Measurements from ENCODE around the gene RAPGEF6. TPM values are rescaled to one million over a fixed set of nuclear protein-coding genes. Genes with fewer than 3 reads are reported as not detected.

RAPGEF6 gene
- polyA plus RNA-seq, 3 donors from 2014 or later = 9.7 to 17.5 (median 14.5) TPM

GRCh38 chr5:131659290-131659689 lies 24.3 kb upstream of the RAPGEF6 start:
- Mint-ChIP-seq H3K36me3 (peaks cover 35 to 49% (median 45%) of the 10 kb centered on the region in 3 donors), H3K9me3 (peaks cover 0 to 7% (median 0%) of the 10 kb centered on the region in 6 donors), H3K27me3 (ENCODE audit: low read depth in 3 of 3) (peaks cover 0 to 3% (median 0%) of the 10 kb centered on the region in 3 donors), H3K27ac (peak overlapping the region in 1 of 6 donors; percentile 4), H3K4me1 (peaks cover 3 to 15% of the 10 kb centered on the region in 2 donors), H3K4me3 (no peak overlapping the region)
- DNase-seq = no peak

- Mint-ChIP-seq H3K36me3 (peaks cover 39 to 49% (median 41%) of the 10 kb centered on the region in 3 donors), H3K27ac (peak overlapping the region in 2 of 6 donors; percentile 3 to 31), H3K4me1 (peaks cover 3 to 15% of the 10 kb centered on the region in 2 donors)
Measured at GRCh38 chr5:131654776-131655175, 19.7 kb upstream of the RAPGEF6 start.

GRCh38 chr5:131654309-131654708 lies 19.3 kb upstream of the RAPGEF6 start:
- H3K27me3 Mint-ChIP-seq (ENCODE audit: low read depth in 3 of 3) = no peaks in the 10 kb centered on the region
- DNase-seq = no peak
- no peak overlapping the region for H3K4me3 Mint-ChIP-seq
- H3K4me1 Mint-ChIP-seq = peaks cover 3 to 15% of the 10 kb centered on the region in 2 donors
- peak overlapping the region in 3 of 6 donors; percentile 3 to 53 (median 31) for H3K27ac Mint-ChIP-seq
- peaks cover 34 to 49% (median 40%) of the 10 kb centered on the region in 3 donors for H3K36me3 Mint-ChIP-seq
- H3K9me3 Mint-ChIP-seq = no peaks in the 10 kb centered on the region

More at GRCh38 chr5:131654776-131655175, 19.7 kb upstream of the RAPGEF6 start:
- Mint-ChIP-seq H3K9me3 (no peaks in the 10 kb centered on the region), H3K4me3 (no peak overlapping the region), H3K27me3 (ENCODE audit: low read depth in 3 of 3) (no peaks in the 10 kb centered on the region)
- no peak for DNase-seq

- Mint-ChIP-seq H3K27ac (no peak overlapping the region), H3K4me3 (no peak overlapping the region), H3K4me1 (no peaks in the 10 kb centered on the region), H3K27me3 (ENCODE audit: low read depth in 3 of 3) (peaks cover 0 to 1% (median 0%) of the 10 kb centered on the region in 3 donors), H3K36me3 (peaks cover 30 to 58% (median 44%) of the 10 kb centered on the region in 3 donors), H3K9me3 (no peaks in the 10 kb centered on the region)
- DNase-seq = no peak
Measured at GRCh38 chr5:131649161-131649560, 14.1 kb upstream of the RAPGEF6 start.

GRCh38 chr5:131647048-131647769 lies 12.2 kb upstream of the RAPGEF6 start:
- Mint-ChIP-seq H3K36me3 (peaks cover 25 to 58% (median 41%) of the 10 kb centered on the region in 3 donors), H3K4me1 (no peaks in the 10 kb centered on the region), H3K27me3 (ENCODE audit: low read depth in 3 of 3) (peaks cover 0 to 1% (median 0%) of the 10 kb centered on the region in 3 donors), H3K4me3 (no peak overlapping the region), H3K27ac (peak overlapping the region in 1 of 6 donors; percentile 64), H3K9me3 (no peaks in the 10 kb centered on the region)
- no peak for DNase-seq

GRCh38 chr5:131644822-131645221 lies 9.8 kb upstream of the RAPGEF6 start:
- peaks cover 0 to 1% (median 0%) of the 10 kb centered on the region in 3 donors for H3K27me3 Mint-ChIP-seq (ENCODE audit: low read depth in 3 of 3)
- no peak overlapping the region for H3K4me3 Mint-ChIP-seq
- peaks cover 4 to 8% of the 10 kb centered on the region in 2 donors for H3K4me1 Mint-ChIP-seq
- peak overlapping the region in 1 of 6 donors; percentile 69 for H3K27ac Mint-ChIP-seq
- H3K36me3 Mint-ChIP-seq = peaks cover 16 to 35% (median 21%) of the 10 kb centered on the region in 3 donors
- DNase-seq = no peak
- no peaks in the 10 kb centered on the region for H3K9me3 Mint-ChIP-seq

- DNase-seq = no peak
Measured at GRCh38 chr5:131644370-131644769, 9.3 kb upstream of the RAPGEF6 start.

GRCh38 chr5:131641494-131641893 lies 6.5 kb upstream of the RAPGEF6 start:
- H3K9me3 Mint-ChIP-seq = no peaks in the 10 kb centered on the region
- DNase-seq = no peak
- no peak overlapping the region for H3K27ac Mint-ChIP-seq
- no peaks in the 10 kb centered on the region for H3K27me3 Mint-ChIP-seq (ENCODE audit: low read depth in 3 of 3)
- H3K4me3 Mint-ChIP-seq = no peak overlapping the region
- H3K4me1 Mint-ChIP-seq = peaks cover 6 to 11% of the 10 kb centered on the region in 2 donors
- peaks cover 12 to 19% (median 12%) of the 10 kb centered on the region in 3 donors for H3K36me3 Mint-ChIP-seq

More at GRCh38 chr5:131644370-131644769, 9.3 kb upstream of the RAPGEF6 start:
- peak overlapping the region in 1 of 6 donors; percentile 69 for H3K27ac Mint-ChIP-seq
- H3K9me3 Mint-ChIP-seq = no peaks in the 10 kb centered on the region
- H3K4me1 Mint-ChIP-seq = peaks cover 4 to 8% of the 10 kb centered on the region in 2 donors
- H3K36me3 Mint-ChIP-seq = peaks cover 16 to 30% (median 17%) of the 10 kb centered on the region in 3 donors
- H3K27me3 Mint-ChIP-seq (ENCODE audit: low read depth in 3 of 3) = peaks cover 0 to 1% (median 0%) of the 10 kb centered on the region in 3 donors
- no peak overlapping the region for H3K4me3 Mint-ChIP-seq

GRCh38 chr5:131640043-131640856 lies 5.2 kb upstream of the RAPGEF6 start:
- Mint-ChIP-seq H3K36me3 (peaks cover 9 to 15% (median 10%) of the 10 kb centered on the region in 3 donors), H3K4me1 (peaks cover 17 to 22% of the 10 kb centered on the region in 2 donors), H3K27me3 (ENCODE audit: low read depth in 3 of 3) (peaks cover 5 to 7% (median 5%) of the 10 kb centered on the region in 3 donors), H3K9me3 (no peaks in the 10 kb centered on the region), H3K27ac (peak overlapping the region in 3 of 6 donors; percentile 18 to 68 (median 67)), H3K4me3 (no peak overlapping the region)
- DNase-seq = no peak

GRCh38 chr5:131639148-131639547 lies 4.1 kb upstream of the RAPGEF6 start:
- Mint-ChIP-seq H3K9me3 (no peaks in the 10 kb centered on the region), H3K27me3 (ENCODE audit: low read depth in 3 of 3) (peaks cover 13 to 15% (median 15%) of the 10 kb centered on the region in 3 donors), H3K4me1 (peaks cover 22% of the 10 kb centered on the region in 2 donors), H3K27ac (no peak overlapping the region), H3K36me3 (peaks cover under 1 to 4% (median 3%) of the 10 kb centered on the region in 3 donors), H3K4me3 (no peak overlapping the region)
- no peak for DNase-seq

- Mint-ChIP-seq H3K27me3 (ENCODE audit: low read depth in 3 of 3) (peaks cover 13 to 15% (median 15%) of the 10 kb centered on the region in 3 donors), H3K9me3 (no peaks in the 10 kb centered on the region), H3K36me3 (peaks cover 0 to under 1% (median 0%) of the 10 kb centered on the region in 3 donors), H3K4me1 (peaks cover 22 to 27% of the 10 kb centered on the region in 2 donors), H3K27ac (peak overlapping the region in 1 of 6 donors; percentile 40), H3K4me3 (no peak overlapping the region)
- no peak for DNase-seq
Measured at GRCh38 chr5:131637694-131638093, 2.7 kb upstream of the RAPGEF6 start.

- H3K9me3 Mint-ChIP-seq = no peaks in the 10 kb centered on the region
- no peaks in the 10 kb centered on the region for H3K36me3 Mint-ChIP-seq
- no peak for DNase-seq
- H3K27ac Mint-ChIP-seq = peak overlapping the region; percentile 98 to 99 (median 98)
- H3K4me1 Mint-ChIP-seq = peaks cover 22 to 27% of the 10 kb centered on the region in 2 donors
- peak overlapping the region; percentile 92 to 100 (median 94) for H3K4me3 Mint-ChIP-seq
- peaks cover 13 to 15% (median 15%) of the 10 kb centered on the region in 3 donors for H3K27me3 Mint-ChIP-seq (ENCODE audit: low read depth in 3 of 3)
Measured at GRCh38 chr5:131635684-131636572, 899 bp upstream of the RAPGEF6 start.

GRCh38 chr5:131634666-131634995 lies 398 bp downstream of the RAPGEF6 start:
- Mint-ChIP-seq H3K36me3 (no peaks in the 10 kb centered on the region), H3K4me3 (peak overlapping the region; percentile 92 to 100 (median 94)), H3K9me3 (no peaks in the 10 kb centered on the region), H3K27ac (peak overlapping the region; percentile 98 to 99 (median 98)), H3K27me3 (ENCODE audit: low read depth in 3 of 3) (peaks cover 13 to 15% (median 15%) of the 10 kb centered on the region in 3 donors), H3K4me1 (peaks cover 14 to 29% of the 10 kb centered on the region in 2 donors)
- DNase-seq = peak; percentile 78 to 80 (median 79)

Data from immature natural killer cell (primary cell).